ENCODE data around the gene WWOX. TPM values are rescaled to one million over a fixed set of nuclear protein-coding genes. Genes with fewer than 3 reads are reported as not detected.

Gene WWOX
- total RNA-seq, 2 experiments from 2014 or later: 14.3 to 16.5 TPM

DNA sequence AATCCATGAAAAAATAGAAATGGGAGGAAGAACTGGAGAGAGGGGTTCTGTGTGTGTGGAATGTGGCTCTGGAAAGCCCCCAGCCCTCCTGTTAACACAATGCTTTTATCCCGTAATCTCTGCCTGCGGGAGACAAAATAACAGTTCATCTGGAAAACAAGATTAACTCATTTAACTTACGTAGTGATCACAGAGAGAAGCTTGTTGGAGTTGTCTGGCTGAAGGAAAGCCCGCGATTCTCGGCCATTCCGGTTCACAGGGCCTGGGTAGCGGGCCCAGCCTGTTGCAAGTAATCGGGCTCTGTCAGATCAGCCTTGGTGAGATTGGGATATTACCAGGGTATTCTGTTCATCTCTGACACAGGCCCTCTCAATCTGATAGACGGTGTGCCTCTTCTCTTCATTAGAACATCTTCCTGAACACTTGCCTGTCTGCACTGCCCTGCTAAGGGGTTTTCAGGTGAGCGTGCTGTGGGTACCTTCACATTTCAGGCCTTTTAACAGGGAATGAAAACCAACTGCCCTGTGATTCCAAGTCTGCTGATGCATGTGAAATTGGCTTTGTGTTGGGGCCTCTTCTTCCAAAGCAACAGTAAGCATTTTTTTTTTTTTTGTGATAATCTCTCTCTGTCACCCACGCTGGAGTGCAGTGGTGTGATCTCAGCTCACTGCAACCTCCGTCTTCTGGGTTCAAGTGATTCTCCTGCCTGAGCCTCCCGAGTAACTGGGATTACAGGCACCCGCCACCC lies 609.9 kb downstream of the WWOX start:
- POLR2A ChIA-PET: no interaction called here
- DNase-seq: no peak
- Mint-ChIP-seq H3K36me3 (peaks cover 1% of the 10 kb centered on the region), H3K4me3 (no peak overlapping the region), H3K4me1 (ENCODE audit: low read depth) (peaks cover 13% of the 10 kb centered on the region), H3K27me3 (no peaks in the 10 kb centered on the region), H3K27ac (no peak overlapping the region), H3K9me3 (peaks cover 6% of the 10 kb centered on the region)
- CTCF ChIA-PET: no interaction called here
- intact Hi-C loops (cut with micrococcal nuclease): loop anchor here (5.0 to 10.0 kb wide), 2 partner anchors 365 to 558 kb away; no protein-coding TSS in a partner anchor

DNA sequence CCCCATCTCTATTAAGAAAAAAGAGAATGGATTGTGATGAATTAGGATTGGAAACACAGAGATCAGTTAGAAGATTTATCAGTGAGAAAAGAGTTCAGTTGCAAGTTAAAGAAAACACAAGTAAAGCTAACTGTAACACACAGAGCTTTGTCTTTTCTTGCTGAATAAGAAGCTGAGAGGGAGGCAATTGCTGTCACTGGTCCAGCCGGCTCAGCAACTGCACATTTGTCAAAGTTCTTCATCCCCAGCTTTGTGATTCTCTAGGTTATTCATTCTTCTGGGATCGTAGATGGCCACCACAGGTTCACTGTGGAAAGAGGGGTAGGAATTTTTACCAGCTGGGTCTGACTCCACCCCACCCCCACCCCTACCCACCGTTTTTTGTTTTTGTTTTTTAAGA lies 615.7 kb downstream of the WWOX start:
- intact Hi-C loops (cut with micrococcal nuclease): no loop called here
- DNase-seq: no peak
- CTCF ChIA-PET: interaction anchor here (1.0 kb wide), 1 partner anchor 56 kb away, joined by 6 read pairs; no protein-coding TSS in a partner anchor
- H3K9me3 Mint-ChIP-seq: no peaks in the 10 kb centered on the region
- no peak overlapping the region for H3K4me3 Mint-ChIP-seq
- H3K27ac Mint-ChIP-seq: no peak overlapping the region
- POLR2A ChIA-PET: interaction anchor here (1.0 kb wide), 1 partner anchor 47 kb away, joined by 3 read pairs; no protein-coding TSS in a partner anchor
- H3K27me3 Mint-ChIP-seq: no peaks in the 10 kb centered on the region
- H3K4me1 Mint-ChIP-seq (ENCODE audit: low read depth): no peaks in the 10 kb centered on the region
- no peaks in the 10 kb centered on the region for H3K36me3 Mint-ChIP-seq

DNA sequence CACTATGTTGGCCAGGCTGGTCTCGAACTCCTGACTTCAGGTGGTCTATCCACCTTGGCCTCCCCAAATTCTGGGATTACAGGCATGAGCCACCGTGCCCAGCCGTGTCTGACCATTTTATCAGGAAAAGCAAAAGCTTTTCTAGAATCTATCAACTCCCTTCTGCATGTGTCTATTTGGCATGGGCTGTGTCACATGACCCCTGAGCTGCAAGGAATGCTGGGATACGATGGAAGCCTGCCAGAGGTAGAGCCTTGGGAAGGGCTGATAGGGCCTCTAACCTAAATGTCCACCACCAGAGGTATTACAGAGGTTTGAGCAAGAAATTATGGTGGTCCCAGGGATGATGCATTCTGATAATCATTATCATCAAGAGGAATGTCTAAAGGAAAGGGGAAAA lies 616.2 kb downstream of the WWOX start:
- Mint-ChIP-seq H3K4me1 (ENCODE audit: low read depth) (no peaks in the 10 kb centered on the region), H3K27ac (no peak overlapping the region), H3K4me3 (no peak overlapping the region), H3K27me3 (no peaks in the 10 kb centered on the region), H3K36me3 (no peaks in the 10 kb centered on the region), H3K9me3 (no peaks in the 10 kb centered on the region)
- DNase-seq: no peak
- CTCF ChIA-PET: interaction anchor here (1.0 kb wide), 1 partner anchor 55 kb away, joined by 6 read pairs; no protein-coding TSS in a partner anchor
- POLR2A ChIA-PET: interaction anchor here (1.0 kb wide), 1 partner anchor 47 kb away, joined by 3 read pairs; no protein-coding TSS in a partner anchor
- intact Hi-C loops (cut with micrococcal nuclease): no loop called here

DNA sequence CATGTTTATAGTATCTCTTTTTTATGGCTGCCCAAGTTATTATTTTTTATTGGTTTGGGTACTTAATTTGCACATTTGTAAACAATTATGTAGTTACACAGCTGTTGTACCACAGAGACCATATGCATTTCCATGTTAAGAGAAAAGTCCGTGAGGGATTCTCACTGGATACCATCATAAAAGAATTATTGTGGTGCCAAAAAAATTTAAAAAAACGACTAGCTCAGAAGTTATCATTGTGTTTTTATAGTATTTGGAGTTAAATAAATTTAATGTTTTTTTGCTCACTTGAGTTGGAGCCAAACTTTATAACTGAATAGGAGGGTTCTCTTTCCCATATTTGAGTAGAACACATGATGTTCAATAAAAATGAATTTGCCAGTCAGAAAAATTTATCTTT lies 618.7 kb downstream of the WWOX start:
- no peak overlapping the region for H3K27ac Mint-ChIP-seq
- no peak for DNase-seq
- H3K4me1 Mint-ChIP-seq (ENCODE audit: low read depth): no peaks in the 10 kb centered on the region
- no peak overlapping the region for H3K4me3 Mint-ChIP-seq
- no peaks in the 10 kb centered on the region for H3K27me3 Mint-ChIP-seq
- H3K36me3 Mint-ChIP-seq: no peaks in the 10 kb centered on the region
- POLR2A ChIA-PET: interaction anchor here (0.9 kb wide), 1 partner anchor 60 kb away, joined by 4 read pairs; no protein-coding TSS in a partner anchor
- intact Hi-C loops (cut with micrococcal nuclease): no loop called here
- no peaks in the 10 kb centered on the region for H3K9me3 Mint-ChIP-seq
- CTCF ChIA-PET: interaction anchor here (1.2 kb wide), 1 partner anchor 12 kb away, joined by 6 read pairs; no protein-coding TSS in a partner anchor

- POLR2A ChIA-PET: no interaction called here
- no peaks in the 10 kb centered on the region for H3K36me3 Mint-ChIP-seq
These were observed 621.0 kb downstream of the WWOX start for GRCh38 chr16:78720416-78720815.

DNA sequence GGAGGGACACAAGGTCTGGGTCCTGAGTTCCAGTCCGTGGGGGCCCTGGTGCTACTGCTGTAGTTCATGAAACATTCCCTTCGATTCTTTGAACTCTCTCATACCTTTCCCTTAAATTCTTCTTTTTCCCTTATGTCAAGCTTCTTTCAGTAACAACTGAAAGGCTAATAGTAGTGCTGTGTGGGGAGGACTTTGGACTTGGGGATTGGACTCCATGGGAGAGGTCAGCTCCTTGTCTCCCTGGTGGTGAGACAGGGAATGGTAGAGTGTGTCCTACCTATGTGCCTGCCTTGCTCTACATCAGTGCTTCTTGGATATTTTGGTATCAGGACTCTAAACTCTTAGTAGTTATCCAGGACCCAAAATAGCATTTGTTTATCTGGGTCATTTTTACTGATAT lies 628.1 kb downstream of the WWOX start:
- H3K27ac Mint-ChIP-seq: no peak overlapping the region
- no peak overlapping the region for H3K4me3 Mint-ChIP-seq
- CTCF ChIA-PET: interaction anchor here (2.2 kb wide), 1 partner anchor 43 kb away, joined by 6 read pairs; no protein-coding TSS in a partner anchor
- intact Hi-C loops (cut with micrococcal nuclease): no loop called here
- no peak for DNase-seq
- POLR2A ChIA-PET: no interaction called here
- peaks cover 4% of the 10 kb centered on the region for H3K4me1 Mint-ChIP-seq (ENCODE audit: low read depth)
- no peaks in the 10 kb centered on the region for H3K36me3 Mint-ChIP-seq
- no peaks in the 10 kb centered on the region for H3K9me3 Mint-ChIP-seq
- H3K27me3 Mint-ChIP-seq: peaks cover 2% of the 10 kb centered on the region

More at GRCh38 chr16:78720416-78720815, 621.0 kb downstream of the WWOX start:
- Mint-ChIP-seq H3K9me3 (no peaks in the 10 kb centered on the region), H3K27me3 (no peaks in the 10 kb centered on the region), H3K27ac (no peak overlapping the region), H3K4me1 (ENCODE audit: low read depth) (no peaks in the 10 kb centered on the region), H3K4me3 (no peak overlapping the region)
- DNase-seq: no peak
- intact Hi-C loops (cut with micrococcal nuclease): no loop called here
- CTCF ChIA-PET: interaction anchor here (1.0 kb wide), 1 partner anchor 14 kb away, joined by 3 read pairs; no protein-coding TSS in a partner anchor

DNA sequence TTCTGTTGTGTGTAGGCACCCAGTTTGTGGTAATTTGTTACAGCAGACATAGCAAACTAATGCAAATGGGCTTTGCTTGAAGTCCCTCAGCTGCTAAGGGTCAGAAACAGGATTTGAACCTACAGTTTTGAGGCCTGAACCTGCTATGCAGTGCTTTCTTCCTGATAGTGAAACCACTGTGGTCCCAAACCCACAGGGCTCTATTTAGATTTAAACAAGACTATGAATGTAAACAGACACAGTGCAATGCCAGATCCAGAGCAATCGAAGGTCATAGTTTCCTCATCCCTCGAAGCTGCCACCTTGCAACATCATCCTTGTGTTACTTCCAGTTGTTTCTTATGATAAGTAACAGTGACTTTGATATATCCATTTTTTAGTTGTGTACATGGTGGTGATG lies 630.2 kb downstream of the WWOX start:
- ChIA-PET POLR2A (interaction anchor here (0.7 kb wide), 1 partner anchor 17 kb away, joined by 3 read pairs; no protein-coding TSS in a partner anchor), CTCF (no interaction called here)
- H3K9me3 Mint-ChIP-seq: no peaks in the 10 kb centered on the region
- H3K27me3 Mint-ChIP-seq: peaks cover 2% of the 10 kb centered on the region
- H3K4me1 Mint-ChIP-seq (ENCODE audit: low read depth): peaks cover 11% of the 10 kb centered on the region
- no peaks in the 10 kb centered on the region for H3K36me3 Mint-ChIP-seq
- intact Hi-C loops (cut with micrococcal nuclease): no loop called here
- no peak overlapping the region for H3K4me3 Mint-ChIP-seq
- DNase-seq: no peak
- no peak overlapping the region for H3K27ac Mint-ChIP-seq

- Mint-ChIP-seq H3K9me3 (no peaks in the 10 kb centered on the region), H3K4me1 (ENCODE audit: low read depth) (peaks cover 13% of the 10 kb centered on the region), H3K4me3 (no peak overlapping the region), H3K27me3 (peaks cover 2% of the 10 kb centered on the region), H3K27ac (no peak overlapping the region), H3K36me3 (no peaks in the 10 kb centered on the region)
- POLR2A ChIA-PET: no interaction called here
- DNase-seq: no peak
- intact Hi-C loops (cut with micrococcal nuclease): no loop called here
- CTCF ChIA-PET: no interaction called here
These were observed 632.3 kb downstream of the WWOX start for GRCh38 chr16:78731785-78732184.

- H3K4me3 Mint-ChIP-seq: no peak overlapping the region
- H3K27ac Mint-ChIP-seq: no peak overlapping the region
These were observed 633.2 kb downstream of the WWOX start for GRCh38 chr16:78732696-78733095.

GRCh38 chr16:78735337-78735736 lies 635.9 kb downstream of the WWOX start:
- CTCF ChIA-PET: no interaction called here
- POLR2A ChIA-PET: no interaction called here
- no peak overlapping the region for H3K27ac Mint-ChIP-seq
- no peaks in the 10 kb centered on the region for H3K27me3 Mint-ChIP-seq
- H3K4me1 Mint-ChIP-seq (ENCODE audit: low read depth): peaks cover 18% of the 10 kb centered on the region
- intact Hi-C loops (cut with micrococcal nuclease): no loop called here
- no peaks in the 10 kb centered on the region for H3K9me3 Mint-ChIP-seq
- H3K4me3 Mint-ChIP-seq: no peak overlapping the region
- no peaks in the 10 kb centered on the region for H3K36me3 Mint-ChIP-seq
- no peak for DNase-seq

More at GRCh38 chr16:78732696-78733095, 633.2 kb downstream of the WWOX start:
- Mint-ChIP-seq H3K27me3 (no peaks in the 10 kb centered on the region), H3K4me1 (ENCODE audit: low read depth) (peaks cover 13% of the 10 kb centered on the region), H3K36me3 (no peaks in the 10 kb centered on the region), H3K9me3 (no peaks in the 10 kb centered on the region)
- POLR2A ChIA-PET: no interaction called here
- intact Hi-C loops (cut with micrococcal nuclease): no loop called here
- CTCF ChIA-PET: interaction anchor here (1.1 kb wide), 1 partner anchor 27 kb away, joined by 5 read pairs; no protein-coding TSS in a partner anchor
- DNase-seq: no peak

DNA sequence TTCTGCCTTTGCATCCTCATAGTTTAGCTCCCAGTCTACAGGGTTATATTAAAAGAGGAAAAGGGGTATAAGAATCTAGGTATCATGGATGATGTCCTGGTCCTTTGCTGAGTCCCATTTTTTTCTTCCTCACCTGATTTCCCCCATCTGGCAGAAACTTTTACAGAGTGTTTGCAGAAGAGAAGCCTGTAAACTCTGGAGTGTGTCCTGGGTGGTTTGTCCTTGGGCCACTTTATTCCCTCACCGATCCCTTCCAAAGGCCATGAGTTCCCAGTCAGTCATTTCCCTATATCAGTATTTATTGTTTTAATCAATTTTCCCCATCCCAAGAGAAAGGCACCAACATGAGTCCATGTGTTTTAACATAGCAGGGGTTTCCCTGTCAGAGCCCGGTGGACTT lies 638.2 kb downstream of the WWOX start:
- DNase-seq: no peak
- Mint-ChIP-seq H3K9me3 (no peaks in the 10 kb centered on the region), H3K4me1 (ENCODE audit: low read depth) (peaks cover 30% of the 10 kb centered on the region), H3K27me3 (no peaks in the 10 kb centered on the region), H3K36me3 (no peaks in the 10 kb centered on the region), H3K27ac (peak overlapping the region; percentile 33), H3K4me3 (no peak overlapping the region)
- ChIA-PET POLR2A (no interaction called here), CTCF (no interaction called here)
- intact Hi-C loops (cut with micrococcal nuclease): no loop called here

GRCh38 chr16:78738557-78738956 lies 639.1 kb downstream of the WWOX start:
- Mint-ChIP-seq H3K4me1 (ENCODE audit: low read depth) (peaks cover 39% of the 10 kb centered on the region), H3K27ac (no peak overlapping the region), H3K27me3 (no peaks in the 10 kb centered on the region), H3K36me3 (no peaks in the 10 kb centered on the region), H3K9me3 (no peaks in the 10 kb centered on the region), H3K4me3 (no peak overlapping the region)
- ChIA-PET CTCF (no interaction called here), POLR2A (no interaction called here)
- intact Hi-C loops (cut with micrococcal nuclease): no loop called here
- DNase-seq: no peak

DNA sequence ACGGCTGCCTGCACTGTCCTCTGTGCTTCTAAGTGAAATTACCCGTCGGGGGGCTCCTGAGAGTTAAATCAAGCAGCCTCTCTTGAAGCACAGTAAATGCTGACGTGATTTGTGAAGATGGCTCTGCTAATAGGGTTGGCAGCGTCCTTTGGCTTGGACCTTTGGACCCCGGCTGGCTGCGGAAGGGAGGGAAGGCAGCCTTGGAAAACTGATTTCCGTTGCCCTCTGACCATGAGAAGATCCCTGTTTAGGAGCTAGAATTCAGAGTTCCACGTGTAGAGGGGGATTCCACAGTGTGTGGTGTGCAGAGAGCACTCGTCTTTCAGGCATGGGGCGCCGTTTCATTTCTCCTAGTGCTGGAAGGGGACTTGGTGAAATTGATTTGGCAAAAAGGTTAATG lies 640.8 kb downstream of the WWOX start:
- Mint-ChIP-seq H3K36me3 (peaks cover 1% of the 10 kb centered on the region), H3K4me3 (no peak overlapping the region), H3K27me3 (no peaks in the 10 kb centered on the region), H3K9me3 (no peaks in the 10 kb centered on the region), H3K27ac (no peak overlapping the region), H3K4me1 (ENCODE audit: low read depth) (peaks cover 39% of the 10 kb centered on the region)
- intact Hi-C loops (cut with micrococcal nuclease): no loop called here
- ChIA-PET CTCF (no interaction called here), POLR2A (no interaction called here)
- DNase-seq: no peak
